Activated gamma-delta T cell treated with Interleukin-2 at 50 U/mL for 16 hours (primary cell): ENCODE results near the gene IGF2BP3.

ENCODE experiments used
- DNase-seq: peaks from one replicate; pipeline ENCODE4 v3.0.0-alpha.2; 2020

Gene IGF2BP3

GRCh38 chr7:23373151-23374004 lies 96.9 kb downstream of the IGF2BP3 start:
- peak; percentile 23 for DNase-seq

GRCh38 chr7:23372611-23373010 lies 97.7 kb downstream of the IGF2BP3 start:
- no peak for DNase-seq

- DNase-seq: no peak
Measured at GRCh38 chr7:23371654-23372053, 98.6 kb downstream of the IGF2BP3 start.

- no peak for DNase-seq
Measured at GRCh38 chr7:23369695-23370404, 100.4 kb downstream of the IGF2BP3 start.

GRCh38 chr7:23369100-23369499 lies 101.2 kb downstream of the IGF2BP3 start:
- DNase-seq: no peak

- DNase-seq: no peak
Measured at GRCh38 chr7:23358152-23358674, 112.1 kb downstream of the IGF2BP3 start.

GRCh38 chr7:23357190-23358093 lies 112.8 kb downstream of the IGF2BP3 start:
- no peak for DNase-seq

- DNase-seq: no peak
Measured at GRCh38 chr7:23356726-23357125, 113.6 kb downstream of the IGF2BP3 start.

GRCh38 chr7:23356168-23356567 lies 114.1 kb downstream of the IGF2BP3 start:
- DNase-seq: no peak

- DNase-seq: no peak
Measured at GRCh38 chr7:23353172-23353571, 117.1 kb downstream of the IGF2BP3 start.

GRCh38 chr7:23350466-23350865 lies 119.8 kb downstream of the IGF2BP3 start:
- DNase-seq: no peak

GRCh38 chr7:23349484-23350157 lies 120.7 kb downstream of the IGF2BP3 start:
- DNase-seq: no peak

GRCh38 chr7:23347682-23348180 lies 122.6 kb downstream of the IGF2BP3 start:
- no peak for DNase-seq

- DNase-seq: no peak
Measured at GRCh38 chr7:23347033-23347681, 123.1 kb downstream of the IGF2BP3 start.

GRCh38 chr7:23346316-23346715 lies 124.0 kb downstream of the IGF2BP3 start:
- DNase-seq: no peak

GRCh38 chr7:23345601-23346000 lies 124.7 kb downstream of the IGF2BP3 start:
- no peak for DNase-seq

GRCh38 chr7:23343806-23344475 lies 126.3 kb downstream of the IGF2BP3 start:
- DNase-seq: no peak

GRCh38 chr7:23343102-23343501 lies 127.2 kb downstream of the IGF2BP3 start:
- DNase-seq: no peak

GRCh38 chr7:23341846-23342598 lies 128.3 kb downstream of the IGF2BP3 start:
- DNase-seq: no peak

GRCh38 chr7:23338863-23339262 lies 131.4 kb downstream of the IGF2BP3 start:
- no peak for DNase-seq
